DMS 273 (cell line): ENCODE results near the gene MFAP3.

Source experiments
- DNase-seq: peaks from one replicate; lab custom pipeline; 2025; ENCODE audit not compliant: unreplicated experiment; lab: John Stamatoyannopoulos, UW

MFAP3 gene

GRCh38 chr5:154090656-154091055 lies 51.9 kb downstream of the MFAP3 start:
- no peak for DNase-seq

DNA sequence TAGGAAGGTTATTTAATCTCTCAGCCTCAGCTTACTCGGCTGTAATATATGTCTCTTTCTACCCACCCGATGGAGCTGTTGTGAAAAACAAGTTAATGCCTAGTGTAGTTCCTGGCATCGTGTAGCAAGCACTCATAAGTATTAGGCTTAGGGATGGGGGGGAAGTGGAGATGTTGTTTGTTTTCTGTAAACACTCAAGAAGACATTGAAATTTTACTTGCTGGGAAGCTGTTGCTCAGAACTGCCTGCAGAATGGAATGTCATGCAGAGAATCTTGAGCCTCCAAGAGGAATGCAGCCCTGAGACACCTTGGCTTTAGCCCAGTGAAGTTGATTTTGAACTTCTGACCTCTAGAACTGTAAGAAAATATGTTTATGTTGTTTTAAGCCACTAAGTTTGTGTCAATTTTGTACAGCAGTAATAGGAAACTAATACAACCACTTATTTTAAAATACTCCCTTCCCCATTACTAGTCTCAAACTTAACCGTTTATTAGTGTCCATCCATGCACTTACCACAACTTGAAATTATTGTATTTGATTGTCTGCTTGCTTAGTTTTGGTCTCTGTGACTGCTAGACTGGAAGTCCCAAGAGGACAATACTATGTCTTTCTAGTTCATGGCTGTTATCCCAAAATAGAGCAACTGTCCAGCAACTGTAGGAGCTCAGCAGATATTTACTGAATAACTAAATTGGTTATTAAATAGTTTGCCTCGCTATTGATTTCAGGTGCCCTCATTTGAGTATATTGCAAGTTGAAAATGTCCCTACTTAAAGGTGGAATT lies 53.8 kb downstream of the MFAP3 start:
- DNase-seq, result no peak

DNA sequence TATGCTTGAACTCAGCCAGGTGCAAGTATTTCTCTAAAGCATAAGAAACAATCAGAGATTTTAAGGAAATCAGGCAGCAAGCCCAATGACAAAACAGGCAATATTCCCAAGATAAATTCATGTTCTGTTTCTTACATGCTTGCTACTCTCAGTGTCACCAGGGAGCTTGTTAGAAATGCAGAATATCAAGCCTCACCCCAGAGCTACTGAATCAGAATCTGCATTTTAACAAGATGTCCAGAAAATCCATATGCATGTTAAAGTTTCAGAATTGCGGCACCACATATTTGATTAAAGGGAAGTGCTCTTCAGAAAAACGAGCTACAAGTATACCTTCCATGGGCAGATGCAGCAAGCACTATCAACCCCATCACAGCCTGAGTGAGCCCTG lies 54.4 kb downstream of the MFAP3 start:
- DNase-seq, result no peak

- DNase-seq, result no peak
Measured at GRCh38 chr5:154095904-154096303, 57.1 kb downstream of the MFAP3 start.

DNA sequence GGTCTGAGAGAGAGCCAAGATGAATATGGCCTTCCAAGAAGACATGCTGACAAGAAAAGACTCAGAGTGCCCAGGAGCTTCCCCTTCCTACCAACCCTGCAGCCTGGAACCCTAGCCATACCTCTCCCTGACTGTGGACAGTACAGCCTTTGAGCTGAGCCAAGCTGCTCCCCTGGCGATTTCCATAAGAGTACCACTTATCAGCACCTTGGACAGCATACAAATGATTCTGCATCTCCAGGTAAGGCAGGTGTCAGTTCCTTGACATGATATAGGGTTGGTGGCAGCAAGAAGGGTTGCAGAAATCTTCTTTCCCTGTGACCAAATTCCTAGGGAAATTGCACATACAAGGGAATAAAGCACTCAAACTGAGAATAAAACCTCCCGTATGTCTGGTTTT lies 58.3 kb downstream of the MFAP3 start:
- no peak for DNase-seq

GRCh38 chr5:154098465-154098864 lies 59.7 kb downstream of the MFAP3 start:
- no peak for DNase-seq

- DNase-seq, result peak; percentile 14
Measured at GRCh38 chr5:154101184-154101583, 62.4 kb downstream of the MFAP3 start.

GRCh38 chr5:154103233-154103632 lies 64.5 kb downstream of the MFAP3 start:
- DNase-seq, result peak; percentile 94
